HepG2 (cell line): ENCODE results near the gene ACAP1. TPM values are rescaled to one million over a fixed set of nuclear protein-coding genes. Genes with fewer than 3 reads are reported as not detected.

ENCODE experiments used
- AKAP8 ChIP-seq: sonication (generic); formaldehyde crosslinking; IDR thresholded peaks from 2 replicates; pipeline ENCODE4 v1.5.1; 2020; ENCODE audit warnings: mild to moderate bottlenecking, missing genetic modification reagents
- BHLHE40 ChIP-seq: IDR thresholded peaks from 2 replicates; pipeline ENCODE4 v1.6.1; 2011; ENCODE audit warnings: low read length, improper control_type of control experiment
- ESRRA ChIP-seq: sonication (generic); formaldehyde crosslinking; IDR thresholded peaks from 2 replicates; pipeline ENCODE4 v1.5.1; 2020; ENCODE audit warnings: mild to moderate bottlenecking, low read depth, missing genetic modification reagents
- HBP1 ChIP-seq: IDR thresholded peaks from 2 replicates; pipeline ENCODE4 v1.6.1; 2016; ENCODE audit warnings: low read depth, control low read depth
- KAT8 ChIP-seq: IDR thresholded peaks from 2 replicates; pipeline ENCODE4 v1.6.1; 2016; ENCODE audit warnings: missing genetic modification reagents, missing compliant biosample characterization
- KDM1A ChIP-seq: IDR thresholded peaks from 2 replicates; pipeline ENCODE4 v1.6.1; 2016; ENCODE audit warnings: missing compliant biosample characterization
- KDM5B ChIP-seq: sonication (generic); formaldehyde crosslinking; IDR thresholded peaks from 2 replicates; pipeline ENCODE4 v1.4.0; 2020; ENCODE audit warnings: missing genetic modification reagents, mild to moderate bottlenecking, borderline replicate concordance
- MIXL1 ChIP-seq: IDR thresholded peaks from 2 replicates; pipeline ENCODE4 v1.6.1; 2016
- NKX3-1 ChIP-seq: sonication (generic); formaldehyde crosslinking; IDR thresholded peaks from 2 replicates; pipeline ENCODE4 v1.5.0; 2020; ENCODE audit warnings: missing genetic modification reagents
- NR2F6 ChIP-seq, 2 experiments: IDR thresholded peaks; 2 replicates each; pipeline ENCODE4 v1.6.1; 2016; ENCODE audit warnings: antibody characterized with exemption in 1 of 2, mild to moderate bottlenecking in 1 of 2
- STAG1 ChIP-seq: sonication (generic); formaldehyde crosslinking; IDR thresholded peaks from 2 replicates; pipeline ENCODE4 v1.4.0; 2020; ENCODE audit warnings: missing genetic modification reagents
- ZFX ChIP-seq: sonication (generic); formaldehyde crosslinking; IDR thresholded peaks from 2 replicates; pipeline ENCODE4 v1.4.0; 2020; ENCODE audit warnings: mild to moderate bottlenecking, low read depth, missing genetic modification reagents, moderate library complexity
- ZNF24 ChIP-seq: fragments of 450-650 bp; IDR thresholded peaks from 2 replicates; pipeline ENCODE4 v1.6.1; 2017; ENCODE audit warnings: antibody characterized with exemption, mild to moderate bottlenecking
- ZNF430 ChIP-seq: sonication (generic); formaldehyde crosslinking; IDR thresholded peaks from 2 replicates; pipeline ENCODE4 v1.9.0; 2021; ENCODE audit warnings: mild to moderate bottlenecking, missing genetic modification reagents
- ZNF556 ChIP-seq: sonication (generic); formaldehyde crosslinking; IDR thresholded peaks from 2 replicates; pipeline ENCODE4 v1.4.0; 2020; ENCODE audit warnings: mild to moderate bottlenecking, missing genetic modification reagents, borderline replicate concordance
- ZNF879 ChIP-seq: sonication (generic); formaldehyde crosslinking; IDR thresholded peaks from 2 replicates; pipeline ENCODE4 v1.8.1; 2023; ENCODE audit warnings: missing genetic modification reagents
- polyA plus RNA-seq, 8 experiments: library from polyadenylated mRNA; depleted of rRNA in 3 of 8; stranded (reverse) in 7 of 8; unstranded in 1 of 8; fragments of >200 nt; fragmentation: Illumina TruSeq in 4 of 8; extraction: Trizol in 4 of 8; gene quantifications; 2 replicates each; pipeline versions ENCODE4 v1.2.1 to v1.2.3, GENCODE V29; 2011 to 2016; ENCODE audit warnings: low read depth in 4 of 8, missing spikeins in 1 of 8, mixed read lengths in 1 of 8; ENCODE audit not compliant: insufficient read depth in 1 of 8
- total RNA-seq, 5 experiments: library from RNA; depleted of rRNA; stranded (reverse); fragments of >200 nt; fragmentation: Illumina TruSeq; extraction: Trizol; gene quantifications; 2 replicates each; pipeline ENCODE4 v1.2.3, GENCODE V29; 2016; ENCODE audit warnings: low read depth in 1 of 5
- TF ChIP-seq, protein P1 (sequence below): sonication (generic); formaldehyde crosslinking; IDR thresholded peaks from 2 replicates; pipeline ENCODE4 v1.4.0; 2020; ENCODE audit warnings: missing genetic modification reagents
- TF ChIP-seq, protein P2 (sequence below), 2 experiments: sonication (generic) in 1 of 2; formaldehyde crosslinking in 1 of 2; IDR thresholded peaks; 2 replicates each; pipeline versions ENCODE4 v1.4.0 to v1.6.1; 2016 to 2020; ENCODE audit warnings: borderline replicate concordance in 1 of 2, low read depth in 1 of 2, mild to moderate bottlenecking in 1 of 2, missing genetic modification reagents in 1 of 2

ACAP1 gene
- total and polyA plus RNA-seq, 2 of the 13 experiments (the other 11 are each of a cell fraction or from before 2014, with no cell fraction given) = 1.3 to 2.5 TPM

DNA sequence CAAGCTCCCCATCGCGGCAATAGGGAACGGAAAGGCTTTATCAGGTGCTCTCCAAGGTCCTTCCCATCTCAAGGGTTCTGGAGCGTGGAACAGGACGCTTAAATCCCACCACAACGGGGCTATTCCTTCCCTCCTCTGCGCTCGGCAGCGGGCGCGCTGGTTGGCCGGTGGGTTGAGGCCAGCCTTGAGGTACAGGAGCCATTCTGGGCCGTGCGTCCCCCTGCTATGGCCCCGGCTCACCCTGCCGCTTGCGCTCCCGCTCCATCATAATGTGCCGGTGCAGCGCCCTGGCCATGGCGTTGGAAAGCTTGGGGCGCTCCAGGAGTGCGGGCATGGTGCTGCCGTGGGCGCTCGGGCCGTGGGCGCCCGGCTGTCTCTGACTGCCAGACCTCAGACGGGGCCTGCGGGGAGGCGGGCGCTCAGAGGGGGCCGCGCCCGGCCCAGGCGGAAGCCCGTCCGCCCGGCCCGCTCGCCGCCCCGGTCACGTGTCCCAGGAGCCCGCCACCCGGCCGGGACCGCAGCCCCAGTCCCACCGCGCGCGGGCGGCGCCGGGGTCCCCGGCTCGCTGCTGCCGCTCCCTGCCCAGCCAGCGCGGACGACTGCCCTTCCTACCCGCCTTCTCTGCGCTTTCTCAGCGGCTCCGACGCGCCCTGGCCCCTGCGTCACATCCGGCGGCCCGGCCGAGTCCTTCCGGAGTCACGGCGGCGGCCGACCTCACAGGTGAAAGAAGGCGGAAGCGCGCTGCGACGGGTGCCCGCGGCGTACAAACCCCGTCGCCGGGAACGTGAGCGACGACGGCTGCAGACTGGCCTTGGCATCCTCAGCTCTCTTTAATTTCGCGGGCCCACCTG lies 21.4 kb upstream of the ACAP1 start, which contains the start of gene GPS2 (continued):
- TF ChIP-seq, protein P1, sequence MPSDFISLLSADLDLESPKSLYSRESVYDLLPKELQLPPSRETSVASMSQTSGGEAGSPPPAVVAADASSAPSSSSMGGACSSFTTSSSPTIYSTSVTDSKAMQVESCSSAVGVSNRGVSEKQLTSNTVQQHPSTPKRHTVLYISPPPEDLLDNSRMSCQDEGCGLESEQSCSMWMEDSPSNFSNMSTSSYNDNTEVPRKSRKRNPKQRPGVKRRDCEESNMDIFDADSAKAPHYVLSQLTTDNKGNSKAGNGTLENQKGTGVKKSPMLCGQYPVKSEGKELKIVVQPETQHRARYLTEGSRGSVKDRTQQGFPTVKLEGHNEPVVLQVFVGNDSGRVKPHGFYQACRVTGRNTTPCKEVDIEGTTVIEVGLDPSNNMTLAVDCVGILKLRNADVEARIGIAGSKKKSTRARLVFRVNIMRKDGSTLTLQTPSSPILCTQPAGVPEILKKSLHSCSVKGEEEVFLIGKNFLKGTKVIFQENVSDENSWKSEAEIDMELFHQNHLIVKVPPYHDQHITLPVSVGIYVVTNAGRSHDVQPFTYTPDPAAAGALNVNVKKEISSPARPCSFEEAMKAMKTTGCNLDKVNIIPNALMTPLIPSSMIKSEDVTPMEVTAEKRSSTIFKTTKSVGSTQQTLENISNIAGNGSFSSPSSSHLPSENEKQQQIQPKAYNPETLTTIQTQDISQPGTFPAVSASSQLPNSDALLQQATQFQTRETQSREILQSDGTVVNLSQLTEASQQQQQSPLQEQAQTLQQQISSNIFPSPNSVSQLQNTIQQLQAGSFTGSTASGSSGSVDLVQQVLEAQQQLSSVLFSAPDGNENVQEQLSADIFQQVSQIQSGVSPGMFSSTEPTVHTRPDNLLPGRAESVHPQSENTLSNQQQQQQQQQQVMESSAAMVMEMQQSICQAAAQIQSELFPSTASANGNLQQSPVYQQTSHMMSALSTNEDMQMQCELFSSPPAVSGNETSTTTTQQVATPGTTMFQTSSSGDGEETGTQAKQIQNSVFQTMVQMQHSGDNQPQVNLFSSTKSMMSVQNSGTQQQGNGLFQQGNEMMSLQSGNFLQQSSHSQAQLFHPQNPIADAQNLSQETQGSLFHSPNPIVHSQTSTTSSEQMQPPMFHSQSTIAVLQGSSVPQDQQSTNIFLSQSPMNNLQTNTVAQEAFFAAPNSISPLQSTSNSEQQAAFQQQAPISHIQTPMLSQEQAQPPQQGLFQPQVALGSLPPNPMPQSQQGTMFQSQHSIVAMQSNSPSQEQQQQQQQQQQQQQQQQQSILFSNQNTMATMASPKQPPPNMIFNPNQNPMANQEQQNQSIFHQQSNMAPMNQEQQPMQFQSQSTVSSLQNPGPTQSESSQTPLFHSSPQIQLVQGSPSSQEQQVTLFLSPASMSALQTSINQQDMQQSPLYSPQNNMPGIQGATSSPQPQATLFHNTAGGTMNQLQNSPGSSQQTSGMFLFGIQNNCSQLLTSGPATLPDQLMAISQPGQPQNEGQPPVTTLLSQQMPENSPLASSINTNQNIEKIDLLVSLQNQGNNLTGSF (CRISPR knock-in tag) = peak; percentile 71; the same call in 1 of the 2 replicates
- TF ChIP-seq, protein P2, sequence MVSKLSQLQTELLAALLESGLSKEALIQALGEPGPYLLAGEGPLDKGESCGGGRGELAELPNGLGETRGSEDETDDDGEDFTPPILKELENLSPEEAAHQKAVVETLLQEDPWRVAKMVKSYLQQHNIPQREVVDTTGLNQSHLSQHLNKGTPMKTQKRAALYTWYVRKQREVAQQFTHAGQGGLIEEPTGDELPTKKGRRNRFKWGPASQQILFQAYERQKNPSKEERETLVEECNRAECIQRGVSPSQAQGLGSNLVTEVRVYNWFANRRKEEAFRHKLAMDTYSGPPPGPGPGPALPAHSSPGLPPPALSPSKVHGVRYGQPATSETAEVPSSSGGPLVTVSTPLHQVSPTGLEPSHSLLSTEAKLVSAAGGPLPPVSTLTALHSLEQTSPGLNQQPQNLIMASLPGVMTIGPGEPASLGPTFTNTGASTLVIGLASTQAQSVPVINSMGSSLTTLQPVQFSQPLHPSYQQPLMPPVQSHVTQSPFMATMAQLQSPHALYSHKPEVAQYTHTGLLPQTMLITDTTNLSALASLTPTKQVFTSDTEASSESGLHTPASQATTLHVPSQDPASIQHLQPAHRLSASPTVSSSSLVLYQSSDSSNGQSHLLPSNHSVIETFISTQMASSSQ (IDR thresholded peaks at IDR 0.05; ENCODE audit: low read depth) = no peak; the same call in 1 of the 2 replicates
- TF ChIP-seq, protein P2 (CRISPR knock-in tag; IDR thresholded peaks at IDR 0.05; ENCODE audit: borderline replicate concordance) = no peak; the same call in 1 of the 2 replicates
- TF ChIP-seq NKX3-1 (CRISPR knock-in tag) = 0 out of 2 replicates have a peak, but pooled peaks have one; percentile 49
- no peak for TF ChIP-seq ZNF24
- no peak for TF ChIP-seq ZNF430 (CRISPR knock-in tag)
- no peak for TF ChIP-seq ZNF879
- peak; percentile 99 for TF ChIP-seq KAT8 (CRISPR knock-in tag)
- 0 out of 2 replicates have a peak, but pooled peaks have one; percentile 70 for TF ChIP-seq HBP1 (CRISPR knock-in tag)
- TF ChIP-seq STAG1 (CRISPR knock-in tag) = peak; percentile 19; the same call in 1 of the 2 replicates
- TF ChIP-seq AKAP8 (CRISPR knock-in tag) = peak; percentile 92; the same call in 1 of the 2 replicates
- 0 out of 2 replicates have a peak, but pooled peaks have one; percentile 61 for TF ChIP-seq ESRRA
- TF ChIP-seq KDM5B = peak; percentile 52; the same call in 1 of the 2 replicates
- no peak for TF ChIP-seq KDM1A (CRISPR knock-in tag)
- 0 out of 2 replicates have a peak, but pooled peaks have one; percentile 73 for TF ChIP-seq ZNF556
- TF ChIP-seq MIXL1 (CRISPR knock-in tag) = peak; percentile 81
- TF ChIP-seq ZFX = peak; percentile 79
- peak; percentile 77; the same call in 1 of the 2 replicates for TF ChIP-seq BHLHE40
- TF ChIP-seq NR2F6 (IDR thresholded peaks at IDR 0.05) = no peak
- TF ChIP-seq NR2F6 (CRISPR knock-in tag; IDR thresholded peaks at IDR 0.05) = peak; percentile 66
